ENCODE data around the gene SCARB1.
"Not testable (repeated sequence)": the region's sequence is repeated elsewhere in the genome, so short reads cannot be mapped to it uniquely, and the experiment has no call there.

SCARB1 gene

GRCh38 chr12:124884587-124885438 is 21.1 kb upstream of the SCARB1 start:
- no peak for DNase-seq (ENCODE audit: low read depth in 3 of 3, low spot score in 1 of 3)

- no peak for DNase-seq (ENCODE audit: low read depth in 3 of 3, low spot score in 1 of 3)
Observed at GRCh38 chr12:124883263-124884130, 19.8 kb upstream of the SCARB1 start.

- no peak for DNase-seq (ENCODE audit: low read depth in 3 of 3, low spot score in 1 of 3)
Observed at GRCh38 chr12:124881123-124881522, 17.5 kb upstream of the SCARB1 start.

GRCh38 chr12:124880335-124880734 is 16.7 kb upstream of the SCARB1 start:
- DNase-seq (ENCODE audit: low read depth in 3 of 3, low spot score in 1 of 3): not testable (repeated sequence)

GRCh38 chr12:124878795-124879516 is 15.3 kb upstream of the SCARB1 start:
- DNase-seq (ENCODE audit: low read depth in 3 of 3, low spot score in 1 of 3): no peak

- DNase-seq (ENCODE audit: low read depth in 3 of 3, low spot score in 1 of 3): no peak
Observed at GRCh38 chr12:124877423-124877822, 13.8 kb upstream of the SCARB1 start.

- DNase-seq (ENCODE audit: low read depth in 3 of 3, low spot score in 1 of 3): no peak
Observed at GRCh38 chr12:124876171-124876570, 12.5 kb upstream of the SCARB1 start.

GRCh38 chr12:124875803-124876132 is 12.1 kb upstream of the SCARB1 start:
- no peak for DNase-seq (ENCODE audit: low read depth in 3 of 3, low spot score in 1 of 3)

- no peak for DNase-seq (ENCODE audit: low read depth in 3 of 3, low spot score in 1 of 3)
Observed at GRCh38 chr12:124874988-124875802, 11.5 kb upstream of the SCARB1 start.

GRCh38 chr12:124874188-124874587 is 10.5 kb upstream of the SCARB1 start:
- DNase-seq (ENCODE audit: low read depth in 3 of 3, low spot score in 1 of 3): no peak

GRCh38 chr12:124872068-124872719 is 8.5 kb upstream of the SCARB1 start:
- no peak for DNase-seq (ENCODE audit: low read depth in 3 of 3, low spot score in 1 of 3)

- DNase-seq (ENCODE audit: low read depth in 3 of 3, low spot score in 1 of 3): no peak
Observed at GRCh38 chr12:124871297-124871696, 7.6 kb upstream of the SCARB1 start.

- no peak for DNase-seq (ENCODE audit: low read depth in 3 of 3, low spot score in 1 of 3)
Observed at GRCh38 chr12:124870515-124870914, 6.9 kb upstream of the SCARB1 start.

- no peak for DNase-seq (ENCODE audit: low read depth in 3 of 3, low spot score in 1 of 3)
Observed at GRCh38 chr12:124869059-124869665, 5.5 kb upstream of the SCARB1 start.

GRCh38 chr12:124868252-124869058 is 4.8 kb upstream of the SCARB1 start:
- no peak for DNase-seq (ENCODE audit: low read depth in 3 of 3, low spot score in 1 of 3)

GRCh38 chr12:124867401-124867930 is 3.8 kb upstream of the SCARB1 start:
- no peak for DNase-seq (ENCODE audit: low read depth in 3 of 3, low spot score in 1 of 3)

GRCh38 chr12:124866883-124867400 is 3.3 kb upstream of the SCARB1 start:
- DNase-seq (ENCODE audit: low read depth in 3 of 3, low spot score in 1 of 3): no peak

GRCh38 chr12:124866195-124866882 is 2.7 kb upstream of the SCARB1 start:
- no peak for DNase-seq (ENCODE audit: low read depth in 3 of 3, low spot score in 1 of 3)
